A549 treated with AZD9567 at 1 μM for 4 hours (cell line): Measurements from ENCODE around the gene PKD2. TPM values are rescaled to one million over a fixed set of nuclear protein-coding genes. Genes with fewer than 3 reads are reported as not detected.

ENCODE experiments used
- total RNA-seq: library from RNA; stranded (reverse); fragments of 200-300 nt; extraction: Qiagen RNA extraction; gene quantifications from 5 replicates; pipeline ENCODE4 v1.2.3, GENCODE V29; 2022; ENCODE audit not compliant: insufficient read depth

Gene PKD2
- 15.6 to 21.3 TPM (median 18.5 TPM) in 5 replicates for total RNA-seq

GRCh38 chr4:88007304-88008121 is at the start of gene PKD2:
Gene PKD2 (plus strand): TSS chr4:88007635. CDS start chr4:88007734, 99 bp downstream.

GRCh38 chr4:87975466-87975865 is 32.0 kb upstream of the PKD2 start, which contains the start of gene SPP1:
Gene SPP1 (plus strand): TSS chr4:87975714. CDS start chr4:87976896, 1,182 bp downstream.

Other genes starting within 250 kb of the PKD2 start
- gene IBSP, start 208.1 kb upstream of the PKD2 start, total RNA-seq = not detected in 5 replicates
- not detected in 5 replicates for gene MEPE, start 174.7 kb upstream of the PKD2 start, total RNA-seq
- gene SPP1, start 31.9 kb upstream of the PKD2 start, total RNA-seq = 143 to 228 TPM (median 158 TPM) in 5 replicates
- 15.7 to 20.2 TPM (median 18.4 TPM) in 5 replicates for gene ABCG2, start 151.0 kb downstream of the PKD2 start, total RNA-seq